Lower leg skin (tissue), 3 donors: Measurements from ENCODE around the gene BUD31.

ENCODE experiments used
- POLR2A ChIP-seq, 2 donors: fragments of 450-650 bp; IDR thresholded peaks; one replicate each; pipeline ENCODE4 v1.6.1; 2016 to 2017; ENCODE audit warnings: antibody characterized with exemption in 2 of 2, mild to moderate bottlenecking in 1 of 2, moderate library complexity in 1 of 2
- TF ChIP-seq, protein P1 (sequence below), 3 donors: fragments of 450-650 bp; IDR thresholded peaks; one replicate each; pipeline ENCODE4 v1.5.1; 2016; ENCODE audit warnings: antibody characterized with exemption in 3 of 3, mild to moderate bottlenecking in 3 of 3, moderate library complexity in 2 of 3

GRCh38 chr7:99395616-99396327 is 13.0 kb upstream of the BUD31 start:
- TF ChIP-seq, protein P1, sequence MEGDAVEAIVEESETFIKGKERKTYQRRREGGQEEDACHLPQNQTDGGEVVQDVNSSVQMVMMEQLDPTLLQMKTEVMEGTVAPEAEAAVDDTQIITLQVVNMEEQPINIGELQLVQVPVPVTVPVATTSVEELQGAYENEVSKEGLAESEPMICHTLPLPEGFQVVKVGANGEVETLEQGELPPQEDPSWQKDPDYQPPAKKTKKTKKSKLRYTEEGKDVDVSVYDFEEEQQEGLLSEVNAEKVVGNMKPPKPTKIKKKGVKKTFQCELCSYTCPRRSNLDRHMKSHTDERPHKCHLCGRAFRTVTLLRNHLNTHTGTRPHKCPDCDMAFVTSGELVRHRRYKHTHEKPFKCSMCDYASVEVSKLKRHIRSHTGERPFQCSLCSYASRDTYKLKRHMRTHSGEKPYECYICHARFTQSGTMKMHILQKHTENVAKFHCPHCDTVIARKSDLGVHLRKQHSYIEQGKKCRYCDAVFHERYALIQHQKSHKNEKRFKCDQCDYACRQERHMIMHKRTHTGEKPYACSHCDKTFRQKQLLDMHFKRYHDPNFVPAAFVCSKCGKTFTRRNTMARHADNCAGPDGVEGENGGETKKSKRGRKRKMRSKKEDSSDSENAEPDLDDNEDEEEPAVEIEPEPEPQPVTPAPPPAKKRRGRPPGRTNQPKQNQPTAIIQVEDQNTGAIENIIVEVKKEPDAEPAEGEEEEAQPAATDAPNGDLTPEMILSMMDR (IDR thresholded peaks at IDR 0.05), result no peak
- TF ChIP-seq POLR2A (IDR thresholded peaks at IDR 0.05), result no peak
